Peyer's patch (tissue), 4 donors: ENCODE data around the gene CREB1.

Source experiments
- CTCF ChIP-seq, 6 experiments: fragments of 450-650 bp in 4 of 6; fragments of 200-600 bp in 2 of 6; sonication (generic) in 1 of 6; IDR thresholded peaks; one replicate each; pipeline ENCODE4 v1.5.1; 2017 to 2019; ENCODE audit warnings: antibody characterized with exemption in 6 of 6, mild to moderate bottlenecking in 3 of 6, moderate library complexity in 1 of 6
- POLR2A ChIP-seq, 2 donors: fragments of 450-650 bp; IDR thresholded peaks; one replicate each; pipeline ENCODE4 v1.5.1; 2017; ENCODE audit warnings: antibody characterized with exemption in 2 of 2, mild to moderate bottlenecking in 2 of 2, moderate library complexity in 2 of 2

GRCh38 chr2:207594731-207595130, 65.0 kb downstream of the CREB1 start:
- TF ChIP-seq POLR2A (IDR thresholded peaks at IDR 0.05) (no peak), CTCF (IDR thresholded peaks at IDR 0.05) (no peak)
